HUES64 (cell line): ENCODE data around the gene PRSS22.

Source experiments
- H3K27ac ChIP-seq: 2 replicates; pipeline ENCODE4 v1.7.0; 2013; ENCODE audit warnings: low read depth, low read length, inconsistent platforms
- H3K27me3 ChIP-seq: 2 replicates; pipeline ENCODE4 v1.6.1; 2013; ENCODE audit warnings: mild to moderate bottlenecking, low read length; ENCODE audit not compliant: insufficient read depth
- H3K36me3 ChIP-seq: 2 replicates; pipeline ENCODE4 v1.6.1; 2013; ENCODE audit warnings: mild to moderate bottlenecking, low read length; ENCODE audit not compliant: insufficient read depth
- H3K4me1 ChIP-seq: 2 replicates; pipeline ENCODE4 v1.6.1; 2013; ENCODE audit warnings: mild to moderate bottlenecking, low read length, moderate library complexity; ENCODE audit not compliant: insufficient read depth
- H3K4me3 ChIP-seq: 2 replicates; pipeline ENCODE4 v1.5.1; 2013; ENCODE audit warnings: mild to moderate bottlenecking, low read length, moderate library complexity
- H3K9ac ChIP-seq: 2 replicates; pipeline ENCODE4 v1.6.1; 2013; ENCODE audit warnings: mild to moderate bottlenecking, low read depth, low read length
- H3K9me3 ChIP-seq: 2 replicates; pipeline ENCODE4 v1.6.1; 2013; ENCODE audit warnings: low read depth, low read length; ENCODE audit not compliant: insufficient read depth
- WGBS: fragments of 150-250, 120-280 bp; methylation state at CpG from one replicate; pipeline ENCODE4 v1.1.7; 2013; ENCODE audit warnings: missing lambda C conversion rate; 5-methylcytosine and 5-hydroxymethylcytosine counted together

The PRSS22 gene

DNA sequence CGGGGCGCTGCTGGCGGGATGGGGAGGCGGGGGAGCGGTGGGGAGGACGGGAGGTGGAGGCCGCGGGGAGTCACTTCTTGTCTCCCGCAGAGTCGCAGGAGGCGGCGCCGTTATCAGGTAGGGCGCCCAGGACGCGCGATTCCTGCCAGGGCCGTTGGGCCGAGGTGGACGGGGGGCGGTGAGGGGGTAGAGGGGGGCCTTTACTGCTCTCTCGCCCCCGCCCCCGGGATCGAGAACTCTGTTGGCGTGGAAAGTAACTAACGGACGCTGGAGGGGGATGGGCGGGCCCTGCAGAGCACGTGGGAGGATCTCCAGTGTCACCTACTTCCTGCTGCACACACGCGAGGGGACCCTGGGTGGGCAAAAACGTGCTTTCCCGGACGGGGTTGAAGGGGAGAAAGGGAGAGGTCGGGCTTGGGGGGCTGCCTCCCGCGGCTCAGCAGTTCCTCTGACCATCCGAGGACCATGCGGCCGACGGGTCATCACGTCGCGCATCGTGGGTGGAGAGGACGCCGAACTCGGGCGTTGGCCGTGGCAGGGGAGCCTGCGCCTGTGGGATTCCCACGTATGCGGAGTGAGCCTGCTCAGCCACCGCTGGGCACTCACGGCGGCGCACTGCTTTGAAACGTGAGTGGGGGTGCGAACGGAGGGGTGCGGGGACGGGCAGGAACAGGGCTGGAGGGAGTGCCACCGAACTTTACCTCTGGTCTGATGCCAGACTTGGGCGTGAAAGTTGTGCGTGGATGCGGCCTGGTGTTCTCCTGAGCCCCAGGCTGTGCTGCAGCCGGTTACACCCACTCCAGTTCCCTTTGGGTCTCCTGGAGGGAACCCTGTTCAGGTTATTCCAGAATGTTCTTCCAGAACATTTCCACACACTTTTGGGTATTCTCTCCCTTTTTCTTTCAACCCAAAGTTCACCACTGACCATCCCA, 40.4 kb downstream of the PRSS22 start:
- Histone ChIP-seq H3K9ac (no peak overlapping the region), H3K27me3 (no peaks in the 10 kb centered on the region), H3K4me3 (no peak overlapping the region), H3K36me3 (no peaks in the 10 kb centered on the region), H3K4me1 (no peaks in the 10 kb centered on the region), H3K9me3 (no peaks in the 10 kb centered on the region), H3K27ac (no peak overlapping the region)
- WGBS, result 92% methylated on average over 68 of the region's 68 CpGs

DNA sequence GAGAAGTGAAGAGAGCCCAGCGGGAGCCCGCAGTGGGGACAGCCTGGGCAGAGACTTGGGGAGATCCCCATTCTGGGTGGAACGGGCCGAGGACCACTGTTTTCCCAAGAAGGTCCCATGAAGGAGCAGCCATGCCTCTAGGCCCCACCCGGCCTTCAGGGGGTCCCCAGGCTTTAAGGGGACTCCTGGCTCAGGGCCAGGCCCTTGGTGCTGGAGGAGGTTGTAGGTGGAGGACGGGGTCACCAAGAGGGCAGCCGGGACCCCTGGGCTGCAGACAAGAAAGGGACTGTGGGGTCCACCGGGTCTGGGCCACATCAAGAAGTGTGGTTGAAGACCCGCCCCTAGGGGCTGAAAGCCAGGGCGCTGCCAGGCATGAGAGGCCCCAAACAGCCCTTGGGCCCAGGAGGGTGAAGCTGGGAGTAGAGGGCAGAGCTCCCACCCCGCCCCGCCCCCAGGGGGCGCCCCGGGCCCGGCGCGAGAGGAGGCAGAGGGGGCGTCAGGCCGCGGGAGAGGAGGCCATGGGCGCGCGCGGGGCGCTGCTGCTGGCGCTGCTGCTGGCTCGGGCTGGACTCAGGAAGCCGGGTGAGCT, 41.1 kb downstream of the PRSS22 start, which contains the start of gene PRSS21:
TSS of gene PRSS21 (plus strand) at position 487 of the 589 bp plus-strand sequence. CDS start at position 519, 32 bp downstream.
- no peaks in the 10 kb centered on the region for H3K9me3 ChIP-seq
- WGBS, result 93% methylated on average over 28 of the region's 28 CpGs
- H3K4me1 ChIP-seq, result no peaks in the 10 kb centered on the region
- no peak within 1 kb of the TSS for H3K4me3 ChIP-seq
- no peaks in the 10 kb centered on the region for H3K27me3 ChIP-seq
- no peak within 1 kb of the TSS for H3K27ac ChIP-seq
- H3K36me3 ChIP-seq, result no peaks in the 10 kb centered on the region
- no peak within 1 kb of the TSS for H3K9ac ChIP-seq

DNA sequence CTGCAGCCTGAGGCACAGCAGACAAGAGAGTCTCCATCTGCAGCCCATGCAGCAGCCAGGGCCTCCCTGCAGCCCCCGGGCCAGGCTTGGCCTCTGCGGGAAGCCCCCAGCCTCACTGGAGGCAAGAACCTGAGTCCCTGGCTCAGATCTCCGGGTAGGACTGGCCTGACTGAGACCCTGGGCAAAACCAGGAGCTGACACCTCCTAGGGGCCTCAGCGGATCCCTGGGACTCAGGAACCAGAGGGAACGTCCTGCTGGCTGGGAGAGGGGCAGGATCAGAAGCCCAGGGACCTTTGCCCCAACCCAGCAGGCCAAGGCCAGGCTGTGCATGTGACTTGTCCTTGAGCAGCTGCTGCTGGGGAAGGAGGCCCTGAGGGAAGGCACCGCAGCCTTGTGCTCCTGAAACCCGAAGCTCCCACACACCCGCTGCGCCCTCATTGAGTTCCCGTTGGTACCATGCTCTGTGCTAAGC, 42.6 kb downstream of the PRSS22 start:
- Histone ChIP-seq H3K9me3 (no peaks in the 10 kb centered on the region), H3K4me3 (no peak overlapping the region), H3K27me3 (0 out of 2 replicates have a peak, but pooled peaks cover 2% of the 10 kb centered on the region), H3K4me1 (no peaks in the 10 kb centered on the region), H3K27ac (no peak overlapping the region), H3K9ac (no peak overlapping the region), H3K36me3 (no peaks in the 10 kb centered on the region)
- 87% methylated on average over 10 of the region's 10 CpGs for WGBS

DNA sequence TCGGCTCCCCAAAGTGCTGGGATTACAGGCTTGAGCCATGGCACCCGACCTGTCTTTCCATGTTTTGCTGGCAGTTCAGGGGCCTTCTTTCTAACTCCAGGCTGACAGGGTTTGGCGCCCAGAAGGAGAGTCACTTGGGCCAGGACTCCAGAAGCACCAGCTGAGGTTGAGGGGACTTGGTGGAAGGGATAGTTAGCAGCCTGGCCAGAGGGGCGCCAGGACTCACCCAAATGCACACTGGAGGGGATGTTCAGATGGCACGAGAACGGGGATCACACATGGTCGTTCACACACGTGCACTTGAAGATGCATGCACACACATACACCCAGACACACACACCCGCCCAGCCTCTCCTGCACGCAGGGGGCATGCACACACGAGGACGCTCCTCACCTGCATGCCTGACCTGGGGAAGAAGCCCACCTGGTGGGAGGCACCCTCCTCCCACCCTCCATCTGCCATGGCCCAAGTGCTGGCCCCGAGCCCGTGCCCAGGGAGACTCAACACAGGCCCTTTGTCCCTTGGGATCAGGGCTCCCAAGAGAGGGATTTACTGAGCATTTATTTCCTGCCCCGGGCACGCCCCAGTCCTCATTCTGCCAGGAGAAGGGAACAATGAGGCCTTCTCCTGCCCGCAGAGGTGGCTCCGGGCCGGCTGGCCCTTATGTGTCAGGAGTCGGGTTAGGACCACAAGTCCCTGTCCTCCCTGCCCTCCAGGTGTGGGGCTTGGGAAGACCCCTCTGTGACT, 43.2 kb downstream of the PRSS22 start:
- H3K27ac ChIP-seq, result no peak overlapping the region
- H3K27me3 ChIP-seq, result 0 out of 2 replicates have a peak, but pooled peaks cover 2% of the 10 kb centered on the region
- H3K9me3 ChIP-seq, result no peaks in the 10 kb centered on the region
- H3K36me3 ChIP-seq, result no peaks in the 10 kb centered on the region
- H3K4me1 ChIP-seq, result no peaks in the 10 kb centered on the region
- 92% methylated on average over 20 of the region's 20 CpGs for WGBS
- H3K4me3 ChIP-seq, result no peak overlapping the region
- H3K9ac ChIP-seq, result no peak overlapping the region

DNA sequence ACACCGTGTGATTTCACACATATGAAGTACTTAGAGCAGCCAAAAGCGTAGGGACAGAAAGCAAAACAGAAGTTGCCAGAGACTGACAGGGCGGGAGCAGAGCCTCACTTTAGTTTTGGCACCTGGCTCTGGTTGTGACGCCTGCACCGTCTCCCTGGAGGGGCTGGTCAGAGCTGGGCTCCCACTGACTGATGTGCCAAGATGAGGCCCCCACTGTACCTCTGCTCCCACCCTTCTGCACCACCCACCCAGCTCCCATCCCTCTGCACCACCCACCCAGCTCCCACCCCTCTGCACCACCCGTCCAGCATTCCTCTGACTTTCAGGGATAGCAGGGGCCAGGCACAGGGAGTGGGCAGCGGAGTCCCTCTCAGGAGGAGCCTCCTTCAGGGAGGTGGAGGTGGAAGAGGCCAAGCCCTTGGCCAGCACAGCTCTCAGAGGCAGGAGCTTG, 44.2 kb downstream of the PRSS22 start:
- Histone ChIP-seq H3K27ac (no peak overlapping the region), H3K9me3 (no peaks in the 10 kb centered on the region), H3K36me3 (no peaks in the 10 kb centered on the region), H3K9ac (no peak overlapping the region), H3K4me1 (no peaks in the 10 kb centered on the region), H3K4me3 (no peak overlapping the region), H3K27me3 (0 out of 2 replicates have a peak, but pooled peaks cover 2% of the 10 kb centered on the region)
- WGBS, result 89% methylated on average over 7 of the region's 7 CpGs

DNA sequence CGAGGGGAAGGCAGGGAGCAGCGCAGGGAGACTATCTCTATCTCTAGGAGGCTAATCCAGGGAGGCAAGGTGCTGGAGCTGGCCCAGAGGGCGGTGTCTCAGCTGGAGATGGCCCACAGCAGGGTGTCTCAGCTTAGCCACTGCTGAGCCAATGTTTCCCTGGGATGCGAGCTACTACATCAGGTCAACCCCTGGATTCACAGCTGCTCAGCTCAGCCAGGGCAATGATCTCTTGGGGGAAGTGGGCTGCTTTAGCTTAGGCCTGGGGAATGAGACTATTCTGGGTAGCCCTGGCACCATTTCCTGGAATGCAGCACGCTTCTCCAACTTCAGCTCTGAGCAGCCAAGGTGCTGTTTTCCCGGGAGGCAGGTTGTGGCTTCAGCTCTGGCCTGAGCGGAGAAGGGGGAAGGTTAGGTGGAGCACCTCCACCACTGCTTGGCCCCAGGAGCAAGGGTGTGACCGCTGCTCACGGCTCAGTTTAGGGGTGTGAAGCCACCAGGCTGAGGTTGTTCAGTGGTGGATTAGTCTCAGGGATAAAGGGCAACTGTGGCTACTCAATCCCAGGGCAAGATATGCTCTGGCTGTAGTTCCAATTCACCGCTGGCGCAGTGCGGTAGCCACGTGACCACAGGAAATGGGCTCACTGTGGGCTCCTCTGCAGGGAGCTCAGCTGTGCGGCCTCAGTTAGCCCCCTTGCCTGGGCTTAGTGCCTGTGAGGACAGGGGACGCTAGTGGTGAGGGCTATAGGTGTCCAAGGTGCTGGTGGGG, 46.1 kb downstream of the PRSS22 start:
- H3K27ac ChIP-seq, result no peak overlapping the region
- no peak overlapping the region for H3K9ac ChIP-seq
- 82% methylated on average over 15 of the region's 15 CpGs for WGBS
- no peaks in the 10 kb centered on the region for H3K36me3 ChIP-seq
- no peak overlapping the region for H3K4me3 ChIP-seq
- 0 out of 2 replicates have a peak, but pooled peaks cover 2% of the 10 kb centered on the region for H3K27me3 ChIP-seq
- H3K4me1 ChIP-seq, result no peaks in the 10 kb centered on the region
- no peaks in the 10 kb centered on the region for H3K9me3 ChIP-seq

DNA sequence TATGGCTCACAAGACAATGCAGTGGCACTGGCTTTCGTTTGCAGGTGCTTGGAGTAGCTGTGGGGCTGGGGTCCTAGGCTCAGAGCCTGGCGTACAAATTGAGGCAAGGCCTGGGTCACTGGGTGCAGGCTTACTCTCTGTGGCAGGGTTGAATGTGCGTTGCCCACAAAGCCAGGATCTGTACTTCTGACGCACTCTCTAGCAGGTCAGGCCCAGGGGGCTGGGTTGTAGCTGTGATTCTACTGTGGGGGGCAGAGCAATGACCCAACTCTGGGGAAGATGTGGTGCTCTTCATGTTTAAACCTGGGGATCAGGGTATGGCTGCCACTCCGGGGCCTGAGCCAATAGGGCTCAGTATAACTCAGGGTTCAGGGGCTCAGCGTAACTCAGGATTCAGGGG, 47.3 kb downstream of the PRSS22 start:
- H3K36me3 ChIP-seq, result no peaks in the 10 kb centered on the region
- no peaks in the 10 kb centered on the region for H3K9me3 ChIP-seq
- no peak overlapping the region for H3K9ac ChIP-seq
- 88% methylated on average over 6 of the region's 6 CpGs for WGBS
- H3K27me3 ChIP-seq, result 0 out of 2 replicates have a peak, but pooled peaks cover 2% of the 10 kb centered on the region
- H3K4me3 ChIP-seq, result no peak overlapping the region
- H3K27ac ChIP-seq, result no peak overlapping the region
- no peaks in the 10 kb centered on the region for H3K4me1 ChIP-seq

DNA sequence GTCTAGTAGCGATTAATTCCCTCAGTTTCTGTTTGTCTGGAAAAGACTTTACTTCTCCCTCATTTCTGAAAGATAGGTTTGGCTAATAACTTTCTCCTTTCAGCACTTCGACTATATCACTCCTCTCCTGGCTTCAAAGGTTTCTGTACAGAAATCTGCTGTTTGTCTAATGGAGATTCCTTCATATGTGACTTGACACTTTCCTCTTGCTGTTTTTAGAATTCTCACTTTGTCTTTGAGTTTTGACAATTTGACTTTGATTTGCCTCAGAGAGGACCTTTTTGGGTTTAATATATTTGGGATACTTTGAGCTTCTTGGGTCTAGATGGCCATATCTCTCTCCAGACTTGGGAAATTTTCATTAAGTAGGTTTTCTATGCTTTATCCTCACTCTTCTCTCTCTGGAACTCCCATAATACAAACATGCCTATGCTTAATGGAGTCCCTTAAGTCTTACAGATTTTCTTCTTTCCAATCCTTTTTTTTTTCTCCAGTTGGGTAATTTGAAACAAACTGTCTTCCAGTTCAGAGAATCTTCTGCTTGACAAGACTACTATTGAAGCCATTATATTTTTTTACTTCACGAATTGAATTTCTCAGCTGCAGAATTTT, 48.7 kb downstream of the PRSS22 start:
- H3K27ac ChIP-seq, result no peak overlapping the region
- peaks cover 2% of the 10 kb centered on the region; the same call in 1 of the 2 replicates for H3K9me3 ChIP-seq
- H3K36me3 ChIP-seq, result no peaks in the 10 kb centered on the region
- 0 out of 2 replicates have a peak, but pooled peaks cover 2% of the 10 kb centered on the region for H3K27me3 ChIP-seq
- no peak overlapping the region for H3K9ac ChIP-seq
- no peak overlapping the region for H3K4me3 ChIP-seq
- no peaks in the 10 kb centered on the region for H3K4me1 ChIP-seq
- WGBS, result 86% methylated on average over 2 of the region's 3 CpGs

DNA sequence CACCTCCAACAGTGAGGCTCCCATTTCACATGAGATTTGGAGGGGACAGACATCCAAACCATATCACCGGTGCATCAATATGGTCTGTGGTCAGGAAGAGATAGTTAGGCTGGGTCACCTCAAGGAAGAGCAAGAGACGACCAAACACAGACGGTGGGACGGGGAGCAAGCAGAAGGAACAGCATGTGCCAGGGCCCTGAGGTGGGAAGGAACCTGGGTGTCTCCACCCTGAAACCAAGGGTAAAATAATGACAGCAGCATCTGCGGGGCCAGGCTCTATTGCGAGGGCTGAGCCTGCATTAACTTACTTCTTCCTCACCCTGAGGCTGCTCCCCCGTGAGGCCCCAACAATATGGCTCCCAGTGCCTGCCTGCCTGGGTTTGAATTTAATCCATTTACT, 49.8 kb downstream of the PRSS22 start:
- H3K4me1 ChIP-seq, result no peaks in the 10 kb centered on the region
- 93% methylated on average over 7 of the region's 7 CpGs for WGBS

DNA sequence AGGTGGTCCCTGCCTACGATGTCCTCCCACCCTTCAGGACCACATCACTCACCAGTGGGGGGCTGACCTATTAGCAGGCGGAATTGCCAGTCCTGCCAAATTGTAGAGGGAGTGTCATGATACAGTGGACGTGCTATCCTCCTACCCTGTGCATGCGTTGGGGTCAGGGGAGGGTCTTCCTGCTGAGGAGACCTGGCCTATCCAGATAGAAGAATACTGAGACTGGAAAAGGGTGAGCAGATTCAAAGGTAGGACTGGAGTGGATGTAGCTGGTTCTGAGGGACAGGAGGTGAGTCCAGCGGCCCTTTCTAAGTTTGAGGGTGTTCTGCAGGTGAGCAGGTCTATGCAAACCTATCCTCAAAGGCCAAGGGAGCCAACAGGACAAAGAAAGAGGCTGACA, 51.7 kb downstream of the PRSS22 start:
- H3K9me3 ChIP-seq, result peaks cover 14% of the 10 kb centered on the region; the same call in 1 of the 2 replicates
- WGBS, result 81% methylated on average over 5 of the region's 5 CpGs
- H3K27me3 ChIP-seq, result 0 out of 2 replicates have a peak, but pooled peaks cover 2% of the 10 kb centered on the region
- H3K4me1 ChIP-seq, result no peaks in the 10 kb centered on the region
- no peak overlapping the region for H3K9ac ChIP-seq
- H3K4me3 ChIP-seq, result no peak overlapping the region
- H3K27ac ChIP-seq, result no peak overlapping the region
- no peaks in the 10 kb centered on the region for H3K36me3 ChIP-seq

More for the DNA sequence above, 49.8 kb downstream of the PRSS22 start:
- 0 out of 2 replicates have a peak, but pooled peaks cover 2% of the 10 kb centered on the region for H3K27me3 ChIP-seq
- H3K27ac ChIP-seq, result no peak overlapping the region
- no peak overlapping the region for H3K9ac ChIP-seq
- H3K36me3 ChIP-seq, result no peaks in the 10 kb centered on the region
- H3K4me3 ChIP-seq, result no peak overlapping the region
- peaks cover 10% of the 10 kb centered on the region; the same call in 1 of the 2 replicates for H3K9me3 ChIP-seq
